GM12865 (cell line): ENCODE measurements around the gene PPP1R12C.
A peak's percentile ranks its signal among the peaks of the same experiment; 100 is the strongest.

Experiments used
- DNase-seq: peaks from one replicate; pipeline ENCODE4 v3.0.0; 2010; ENCODE audit warnings: low read depth
- H3K4me3 ChIP-seq: 2 replicates; pipeline ENCODE4 v1.5.1; 2011; ENCODE audit warnings: mild to moderate bottlenecking, low read depth, low read length, control low read depth
- TF ChIP-seq, protein P1 (sequence below): IDR thresholded peaks from 2 replicates; pipeline ENCODE4 v1.5.1; 2011; ENCODE audit warnings: low read length, control low read depth, low read depth, inconsistent platforms; ENCODE audit not compliant: insufficient read depth; ENCODE audit errors: missing control alignments

PPP1R12C gene

DNA sequence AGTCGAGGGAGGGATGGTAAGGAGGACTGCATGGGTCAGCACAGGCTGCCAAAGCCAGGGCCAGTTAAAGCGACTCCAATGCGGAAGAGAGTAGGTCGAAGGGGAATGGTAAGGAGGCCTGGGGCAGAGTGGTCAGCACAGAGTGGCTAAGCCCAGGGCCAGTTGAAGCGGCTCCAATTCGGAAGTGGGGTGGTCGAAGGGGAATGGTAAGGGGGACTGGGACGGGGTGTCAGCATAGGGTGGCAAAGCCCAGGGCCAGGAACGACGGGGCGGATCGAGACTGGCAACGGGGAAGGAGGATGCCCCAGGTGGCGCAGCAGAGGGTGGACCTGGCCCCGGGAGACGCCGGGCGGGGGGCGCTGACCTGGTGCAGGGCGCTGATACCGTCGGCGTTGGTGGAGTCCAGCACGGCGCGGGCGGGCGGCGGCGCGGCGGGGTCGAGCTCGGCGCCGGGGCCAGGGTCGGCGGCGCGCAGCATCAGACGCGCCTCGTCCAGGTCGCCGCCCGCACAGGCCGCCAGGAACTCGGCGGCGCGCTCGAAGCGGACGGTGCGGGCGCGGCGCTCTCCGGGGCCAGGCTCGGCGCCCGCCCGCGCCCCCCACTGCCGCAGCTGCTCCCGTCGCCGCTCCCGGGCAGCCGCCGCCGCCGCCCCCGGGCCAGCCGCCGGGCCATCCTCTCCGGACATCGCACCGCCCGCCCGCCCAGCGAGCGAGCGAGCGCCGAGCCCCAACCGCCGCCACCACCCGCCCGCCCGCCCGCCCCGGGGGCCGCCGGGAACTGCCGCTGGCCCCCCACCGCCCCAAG is at the start of gene PPP1R12C:
Gene PPP1R12C, minus strand, starts transcription at position 779 of the 804 bp plus-strand sequence. Its CDS starts 94 bp downstream, at position 685.
- TF ChIP-seq, protein P1, sequence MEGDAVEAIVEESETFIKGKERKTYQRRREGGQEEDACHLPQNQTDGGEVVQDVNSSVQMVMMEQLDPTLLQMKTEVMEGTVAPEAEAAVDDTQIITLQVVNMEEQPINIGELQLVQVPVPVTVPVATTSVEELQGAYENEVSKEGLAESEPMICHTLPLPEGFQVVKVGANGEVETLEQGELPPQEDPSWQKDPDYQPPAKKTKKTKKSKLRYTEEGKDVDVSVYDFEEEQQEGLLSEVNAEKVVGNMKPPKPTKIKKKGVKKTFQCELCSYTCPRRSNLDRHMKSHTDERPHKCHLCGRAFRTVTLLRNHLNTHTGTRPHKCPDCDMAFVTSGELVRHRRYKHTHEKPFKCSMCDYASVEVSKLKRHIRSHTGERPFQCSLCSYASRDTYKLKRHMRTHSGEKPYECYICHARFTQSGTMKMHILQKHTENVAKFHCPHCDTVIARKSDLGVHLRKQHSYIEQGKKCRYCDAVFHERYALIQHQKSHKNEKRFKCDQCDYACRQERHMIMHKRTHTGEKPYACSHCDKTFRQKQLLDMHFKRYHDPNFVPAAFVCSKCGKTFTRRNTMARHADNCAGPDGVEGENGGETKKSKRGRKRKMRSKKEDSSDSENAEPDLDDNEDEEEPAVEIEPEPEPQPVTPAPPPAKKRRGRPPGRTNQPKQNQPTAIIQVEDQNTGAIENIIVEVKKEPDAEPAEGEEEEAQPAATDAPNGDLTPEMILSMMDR, result no peak
- DNase-seq, result no peak
- H3K4me3 ChIP-seq, result peak within 1 kb of the TSS; percentile 98

DNA sequence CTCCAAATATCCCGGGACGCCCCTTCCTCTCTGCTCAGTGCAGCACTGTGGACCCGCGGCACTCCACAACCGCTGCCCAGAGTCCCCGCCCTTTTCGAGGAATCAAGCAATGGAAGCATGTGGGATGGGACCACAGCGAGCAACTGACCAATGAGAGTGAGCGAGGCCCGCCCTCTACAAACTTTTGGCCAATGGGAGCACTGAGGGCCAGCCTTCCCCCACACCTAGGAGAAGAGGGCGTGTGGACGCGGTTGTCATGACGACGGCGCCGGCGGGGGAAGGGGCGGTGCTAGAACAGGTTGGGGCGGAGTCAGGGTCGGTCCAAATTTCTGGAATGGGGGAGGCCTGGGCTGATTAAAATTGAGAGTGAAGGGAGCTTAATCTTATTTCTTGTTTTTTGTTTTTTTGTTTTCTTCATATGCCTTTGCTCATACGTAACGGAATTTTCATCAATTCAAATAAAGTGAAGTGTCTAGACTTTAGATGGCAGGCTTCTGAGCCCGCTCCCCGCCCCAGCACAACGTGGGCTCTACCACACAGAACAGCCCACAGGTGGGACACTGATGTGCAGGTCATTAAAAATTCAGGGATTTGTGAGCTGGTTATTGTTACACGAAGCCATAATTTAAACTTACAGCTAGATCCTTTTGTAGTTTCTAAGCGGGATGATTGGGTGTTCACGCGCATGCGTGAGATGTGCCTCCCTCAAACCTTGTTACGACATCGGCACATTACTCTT is 49.3 kb upstream of the PPP1R12C start, which contains the start of gene DNAAF3:
Gene DNAAF3, minus strand, starts transcription at position 84 of the 739 bp plus-strand sequence. CDS start 200 bp downstream, outside the sequence.
- peak; percentile 91 for DNase-seq
- peak within 1 kb of the TSS; percentile 19; the same call in 1 of the 2 replicates for H3K4me3 ChIP-seq
- TF ChIP-seq, protein P1, result no peak

DNA sequence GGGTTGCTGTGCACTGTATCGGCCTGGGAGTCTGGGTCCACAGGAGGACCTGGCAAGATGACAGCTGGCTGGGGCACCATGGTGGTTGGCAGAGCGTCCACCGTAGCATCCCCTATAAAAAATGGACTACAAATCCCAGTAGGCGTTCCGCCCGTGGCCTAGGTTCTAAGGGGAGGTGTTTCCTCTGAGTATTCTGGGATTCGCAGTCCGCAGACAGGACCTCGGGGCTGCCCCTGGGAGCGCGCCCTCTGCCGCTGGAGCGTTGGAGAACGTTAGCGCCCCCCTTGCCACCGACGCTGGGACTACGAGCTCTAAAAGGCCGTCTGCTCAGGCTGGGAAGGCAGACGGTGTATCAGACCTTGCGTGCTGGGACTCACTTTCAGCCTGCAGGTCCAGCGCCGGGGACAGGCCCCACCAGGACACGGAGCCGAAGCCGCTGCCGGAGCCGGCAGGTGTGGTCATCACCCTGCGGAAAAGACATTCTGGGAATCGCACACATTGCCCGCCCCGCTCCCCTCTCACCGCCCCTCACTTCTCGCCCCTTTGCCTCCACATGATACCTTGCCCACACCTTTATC is 48.6 kb upstream of the PPP1R12C start:
- H3K4me3 ChIP-seq, result peak overlapping the region; percentile 19; the same call in 1 of the 2 replicates
- DNase-seq, result peak; percentile 56
- TF ChIP-seq, protein P1, result no peak

DNA sequence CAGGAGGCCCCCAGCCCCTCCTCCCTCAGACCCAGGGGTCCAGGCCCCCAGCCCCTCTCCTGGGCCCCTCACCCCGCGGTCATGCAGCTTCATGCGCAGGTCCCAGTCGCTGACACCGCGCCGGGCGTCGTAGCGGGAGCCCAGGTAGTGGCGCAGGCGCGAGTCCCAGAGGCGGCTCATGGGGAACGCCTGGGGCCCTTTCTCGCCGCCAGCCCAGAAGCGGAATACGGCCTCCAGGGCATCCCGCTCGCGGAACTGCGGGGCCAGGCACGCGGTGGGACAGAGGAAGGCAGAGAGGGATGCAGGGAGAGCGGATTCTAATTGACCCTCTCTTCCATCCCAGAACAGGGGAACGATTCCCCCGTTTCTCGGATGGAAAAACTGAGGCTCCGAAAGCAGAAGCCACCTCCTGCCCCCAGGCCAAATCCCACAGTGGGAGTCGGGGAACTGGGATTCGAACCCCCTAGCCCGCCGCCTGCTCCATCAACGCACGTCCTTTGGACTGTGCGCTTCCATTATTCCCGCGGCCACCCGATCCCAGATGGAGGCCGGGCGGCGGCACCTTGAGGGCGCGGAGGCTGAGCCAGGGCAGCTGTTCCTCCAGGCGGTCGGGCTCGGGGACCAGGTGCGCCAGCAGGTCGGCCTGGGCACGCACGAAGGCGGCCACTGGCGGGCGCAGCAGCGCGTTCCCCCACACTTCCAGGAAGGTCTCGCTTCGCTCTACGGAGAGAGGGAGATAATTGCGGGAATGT is 44.3 kb upstream of the PPP1R12C start:
- no peak overlapping the region for H3K4me3 ChIP-seq
- TF ChIP-seq, protein P1, result no peak
- no peak for DNase-seq

DNA sequence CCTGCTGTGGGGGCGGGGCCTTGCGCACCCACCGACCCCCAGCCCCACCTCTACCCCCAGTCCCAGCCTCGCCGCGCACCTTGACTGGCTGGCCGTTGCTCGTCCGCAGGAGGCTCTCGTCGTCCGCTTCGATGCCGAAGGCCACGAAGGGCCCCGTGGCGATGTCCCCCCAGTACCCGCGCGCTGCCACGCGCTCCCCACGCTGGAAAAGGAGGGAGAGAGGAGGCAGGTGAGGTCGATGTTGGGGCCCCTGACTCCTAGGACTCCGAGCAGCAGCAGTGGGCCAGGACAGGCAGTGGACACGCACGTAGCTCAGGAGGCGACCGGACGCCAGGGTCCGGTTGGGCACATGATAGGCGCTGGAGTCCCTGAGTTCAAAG is 43.5 kb upstream of the PPP1R12C start:
- H3K4me3 ChIP-seq, result no peak overlapping the region
- TF ChIP-seq, protein P1, result no peak
- DNase-seq, result no peak
